NCI-H1694 treated with DMSO at 0.1 percent for 48 hours (cell line): ENCODE data around the gene ZDHHC9.

Source experiments
- DNase-seq: peaks from one replicate; lab custom pipeline; 2025; lab: John Stamatoyannopoulos, UW

ZDHHC9 gene

GRCh38 chrX:129762448-129762847, 81.2 kb downstream of the ZDHHC9 start:
- DNase-seq = no peak

DNA sequence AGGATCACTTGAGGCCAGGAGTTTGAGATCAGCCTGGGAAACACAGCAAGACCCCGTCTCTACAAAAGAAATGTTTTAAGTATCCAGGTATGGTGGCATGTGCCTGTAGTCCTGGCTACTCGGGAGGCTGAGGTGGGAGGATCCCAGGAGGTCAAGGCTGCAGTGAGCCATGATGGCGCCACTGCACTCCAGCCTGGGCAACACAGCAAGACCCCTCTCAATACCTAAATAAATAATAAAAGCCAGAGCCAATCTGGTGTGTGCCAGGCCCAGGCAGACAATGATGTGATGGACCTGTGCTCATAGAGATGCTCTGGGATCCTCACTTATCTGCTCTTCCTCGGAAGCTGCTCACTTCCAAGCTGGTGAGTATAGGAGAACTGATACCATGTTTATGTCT, 82.1 kb downstream of the ZDHHC9 start:
- no peak for DNase-seq

GRCh38 chrX:129760981-129761380, 82.7 kb downstream of the ZDHHC9 start:
- DNase-seq = no peak

DNA sequence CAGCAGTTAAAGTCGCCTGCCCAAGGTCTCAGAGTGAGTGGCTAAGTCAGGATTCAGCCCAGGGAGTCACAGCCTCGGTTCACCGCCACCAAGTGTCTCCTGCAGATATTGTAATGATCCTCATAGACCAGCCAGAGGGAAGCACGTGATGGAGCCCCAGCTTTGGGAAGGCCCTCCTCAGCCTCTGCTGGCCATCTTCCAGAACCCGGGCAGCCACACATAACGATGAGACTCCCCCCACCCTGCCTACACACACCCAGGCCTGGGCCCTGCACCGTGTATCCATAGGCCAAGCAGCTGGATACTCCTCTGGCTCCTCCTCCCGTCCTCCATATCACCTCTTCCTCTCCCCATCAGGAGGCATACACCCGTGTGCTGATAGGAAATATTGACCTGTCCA, 83.5 kb downstream of the ZDHHC9 start:
- DNase-seq = no peak

- no peak for DNase-seq
These were observed 84.1 kb downstream of the ZDHHC9 start for GRCh38 chrX:129759576-129760061.

DNA sequence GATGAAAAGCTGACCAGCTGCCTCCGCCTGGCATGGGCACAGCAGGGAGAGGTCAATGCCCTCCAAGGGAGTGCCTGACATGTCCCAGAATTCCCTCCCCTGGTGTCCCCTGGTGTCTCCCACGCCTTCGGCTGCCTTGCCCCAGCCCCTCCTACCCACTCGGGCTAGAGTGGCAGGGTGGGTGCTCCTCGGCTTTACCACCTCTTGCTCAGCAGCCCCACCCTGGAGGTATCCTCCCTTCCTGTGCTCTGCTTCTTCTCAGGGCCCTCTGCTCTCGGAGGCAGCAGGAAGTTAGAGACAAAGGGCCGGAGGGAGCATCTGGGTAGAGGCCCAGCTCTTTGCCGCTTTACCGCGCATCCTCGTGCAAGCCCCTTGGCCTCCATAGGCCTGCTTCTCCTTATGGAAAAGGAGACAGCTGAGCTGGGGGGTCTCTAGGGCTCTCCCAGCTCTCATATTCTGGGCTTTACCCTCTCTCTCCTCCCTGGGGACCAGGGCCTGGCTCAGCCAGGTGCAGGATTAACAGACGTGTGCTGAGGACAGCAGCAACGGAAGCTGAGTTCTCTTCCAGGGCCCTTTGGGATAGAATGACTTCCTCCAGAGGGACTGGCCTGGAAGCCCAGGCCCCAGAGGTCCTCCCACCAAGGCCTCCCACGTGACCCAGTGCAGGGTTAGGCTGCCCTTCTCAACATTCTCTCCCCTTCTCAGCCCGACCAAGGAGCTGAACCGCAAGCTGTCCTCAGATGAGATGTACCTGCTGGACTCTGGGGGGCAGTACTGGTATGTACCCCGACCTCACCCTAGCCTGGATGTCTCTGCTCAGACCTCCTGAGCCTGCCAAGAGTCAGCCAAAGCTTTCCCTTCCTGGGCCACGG, 87.7 kb downstream of the ZDHHC9 start:
- no peak for DNase-seq

DNA sequence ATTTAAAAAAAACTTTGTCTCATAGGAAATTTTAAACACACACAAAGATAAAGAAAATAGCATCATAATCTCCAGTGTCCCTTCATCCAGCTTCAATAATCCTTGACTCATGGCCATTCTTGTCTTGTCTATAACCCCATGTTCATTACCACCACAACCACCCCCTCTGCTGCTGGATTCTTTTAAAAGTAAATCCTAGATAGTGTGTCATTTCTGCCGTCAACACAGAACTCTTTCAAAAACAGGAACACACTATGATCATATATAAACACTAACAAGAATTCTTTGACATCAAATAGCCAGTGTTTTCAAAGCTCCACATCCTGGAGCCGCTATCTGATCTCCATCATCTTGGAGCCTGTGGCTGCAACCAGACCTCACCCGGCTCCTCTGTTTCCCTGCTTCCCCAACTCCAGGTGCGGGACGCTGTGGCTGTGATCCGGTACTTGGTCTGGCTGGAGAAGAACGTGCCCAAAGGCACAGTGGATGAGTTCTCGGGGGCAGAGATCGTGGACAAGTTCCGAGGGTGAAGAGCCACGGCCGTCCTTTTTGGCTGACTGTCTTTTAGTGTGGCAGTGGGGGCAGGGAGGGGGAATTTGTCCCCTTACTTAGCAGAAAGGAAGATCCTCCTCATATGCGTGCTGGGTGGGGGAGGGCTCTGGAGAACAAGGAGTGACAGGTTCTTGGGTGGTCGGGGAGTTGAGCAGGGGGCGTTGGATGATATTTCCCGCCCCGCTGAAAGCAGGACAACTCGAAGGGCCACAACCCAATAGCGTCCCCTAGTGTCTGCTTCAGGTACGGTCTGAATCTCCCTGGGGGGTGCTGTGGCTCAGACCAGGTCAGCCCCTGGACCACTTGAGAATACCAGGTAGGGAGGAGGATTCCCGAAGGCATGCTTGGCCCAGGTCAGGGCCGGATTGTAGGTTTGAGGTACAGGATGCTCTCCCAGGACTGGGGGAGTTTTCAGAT, 89.3 kb downstream of the ZDHHC9 start:
- DNase-seq = no peak
